Endothelial cell of umbilical vein (primary cell): ENCODE results near the gene LRP1B. TPM values are rescaled to one million over a fixed set of nuclear protein-coding genes. Genes with fewer than 3 reads are reported as not detected.
"Not testable (repeated sequence)": the region's sequence is repeated elsewhere in the genome, so short reads cannot be mapped to it uniquely, and the experiment has no call there.

ENCODE experiments used
- BruUV-seq: library from RNA; stranded (reverse); fragments of 400-500 nt; replicated peaks from 2 replicates; lab custom pipeline; 2021; lab: Mats Ljungman, UMichigan
- CTCF ChIA-PET: fragments of 300-600, 350-600 bp; sonication (Branson Sonifier 250); formaldehyde crosslinking; loops from one replicate; lab custom pipeline; 2021; ENCODE audit warnings: antibody characterized with exemption, inconsistent platforms; lab: Charles Lee
- POLR2A ChIA-PET: fragments of 300-600, 350-600 bp; sonication (Branson Sonifier 250); formaldehyde crosslinking; loops from one replicate; lab custom pipeline; 2021; ENCODE audit warnings: antibody characterized with exemption, inconsistent platforms; lab: Charles Lee
- DNase-seq: peaks from one replicate; pipeline ENCODE4 v3.0.0-alpha.2; 2011; ENCODE audit warnings: low read depth, low spot score
- FAIRE-seq: peaks from 2 replicates; lab custom pipeline; 2011; peaks lifted over from hg19 to GRCh38; lab: Jason Lieb, UNC
- H2AFZ ChIP-seq: 2 replicates; pipeline ENCODE4 v1.6.0; 2012; ENCODE audit warnings: low read depth, low read length, control low read depth, inconsistent platforms
- H3K27ac ChIP-seq: 2 replicates; pipeline ENCODE4 v1.5.1; 2011; ENCODE audit warnings: low read depth, mild to moderate bottlenecking, control low read depth, low read length, moderate library complexity; ENCODE audit not compliant: insufficient read depth
- H3K27me3 ChIP-seq, 2 experiments: 2 replicates each; pipeline versions ENCODE4 v1.6.0 to v1.6.1; 2011; ENCODE audit warnings: low read length in 2 of 2, mixed read lengths in 1 of 2; ENCODE audit not compliant: control insufficient read depth in 2 of 2, insufficient read depth in 2 of 2
- H3K36me3 ChIP-seq, 2 experiments: 2 replicates in 1 of 2; 3 replicates in 1 of 2; pipeline ENCODE4 v1.5.1; 2011; ENCODE audit warnings: low read length in 2 of 2, mild to moderate bottlenecking in 1 of 2, moderate library complexity in 1 of 2; ENCODE audit not compliant: control insufficient read depth in 2 of 2, insufficient read depth in 2 of 2; ENCODE audit errors: extremely low read depth in 1 of 2
- H3K4me1 ChIP-seq: 3 replicates; pipeline ENCODE4 v1.5.1; 2011; ENCODE audit warnings: mild to moderate bottlenecking, low read length; ENCODE audit not compliant: control insufficient read depth, insufficient read depth; ENCODE audit errors: extremely low read depth
- H3K4me2 ChIP-seq: 2 replicates; pipeline ENCODE4 v1.6.1; 2011; ENCODE audit warnings: low read length, control low read depth, mixed read lengths; ENCODE audit not compliant: insufficient read depth
- H3K4me3 ChIP-seq, 3 experiments: fragments of 200-600 bp in 1 of 3; sonication (generic), shearing (Covaris generic) in 1 of 3; replicated peaks in 1 of 3; 2 replicates each; pipeline ENCODE4 v1.5.1; 2011 to 2016; ENCODE audit warnings: control low read depth in 3 of 3, low read length in 3 of 3, mild to moderate bottlenecking in 2 of 3, inconsistent platforms in 1 of 3, low read depth in 1 of 3, moderate library complexity in 1 of 3; ENCODE audit not compliant: insufficient read depth in 1 of 3
- H3K79me2 ChIP-seq: 2 replicates; pipeline ENCODE4 v1.6.0; 2012; ENCODE audit warnings: low read length, inconsistent platforms; ENCODE audit not compliant: control insufficient read depth, insufficient read depth
- H3K9ac ChIP-seq: replicated peaks from 2 replicates; pipeline ENCODE3; 2011; ENCODE audit warnings: low read length, control low read depth; ENCODE audit not compliant: insufficient read depth; ENCODE audit errors: extremely low read depth
- H3K9me1 ChIP-seq: replicated peaks from 3 replicates; pipeline ENCODE4 v1.6.0; 2011; ENCODE audit warnings: mild to moderate bottlenecking, low read length; ENCODE audit not compliant: control insufficient read depth, insufficient read depth; ENCODE audit errors: extremely low read depth
- H3K9me3 ChIP-seq: replicated peaks from 2 replicates; pipeline ENCODE4 v1.5.1; 2012; ENCODE audit warnings: low read length, inconsistent platforms; ENCODE audit not compliant: control insufficient read depth, insufficient read depth
- H4K20me1 ChIP-seq: replicated peaks from 2 replicates; pipeline ENCODE3; 2011; ENCODE audit warnings: mild to moderate bottlenecking, low read length; ENCODE audit not compliant: control insufficient read depth, insufficient read depth; ENCODE audit errors: extremely low read depth
- EZH2 ChIP-seq: IDR thresholded peaks from 2 replicates; pipeline ENCODE4 v1.6.1; 2012; ENCODE audit warnings: borderline replicate concordance, low read depth, mild to moderate bottlenecking, moderate library complexity, low read length, inconsistent platforms; ENCODE audit not compliant: severe bottlenecking
- FOS ChIP-seq: IDR thresholded peaks from 2 replicates; pipeline ENCODE4 v1.6.1; 2011; ENCODE audit warnings: mild to moderate bottlenecking, low read length, moderate library complexity, borderline replicate concordance; ENCODE audit not compliant: insufficient read depth
- GATA2 ChIP-seq: IDR thresholded peaks from 2 replicates; pipeline ENCODE4 v1.7.0; 2011; ENCODE audit warnings: low read depth, mild to moderate bottlenecking, moderate library complexity, mixed read lengths, low read length; ENCODE audit not compliant: insufficient read length, insufficient read depth
- MYC ChIP-seq: IDR thresholded peaks from one replicate; pipeline ENCODE4 v1.6.1; 2011; ENCODE audit warnings: mild to moderate bottlenecking, low read depth, low read length
- POLR2A ChIP-seq: IDR thresholded peaks from 2 replicates; pipeline ENCODE4 v1.6.1; 2012; ENCODE audit warnings: low read depth, mild to moderate bottlenecking, control low read depth, low read length
- POLR2AphosphoS5 ChIP-seq: IDR thresholded peaks from 2 replicates; pipeline ENCODE4 v1.6.1; 2012; ENCODE audit warnings: low read depth, mild to moderate bottlenecking, control low read depth, low read length, moderate library complexity; ENCODE audit not compliant: insufficient read depth
- dilution Hi-C: fragments of 300-500 bp; cut with MboI; formaldehyde crosslinking; loops from one replicate; pipeline ENCODE4 v1.15.0; 2019; ENCODE audit warnings: low sequenced_read_pairs; ENCODE audit not compliant: extremely low pct_ligation_motif_present
- intact Hi-C: fragments of 100-400 bp; cut with micrococcal nuclease; formaldehyde crosslinking; loops from one replicate; pipeline ENCODE4 v1.10.0; 2022
- polyA plus RNA-seq, 4 experiments: library from polyadenylated mRNA; depleted of rRNA in 3 of 4; stranded (reverse) in 3 of 4; unstranded in 1 of 4; fragments of >200 nt; gene quantifications; 2 replicates each; pipeline versions ENCODE4 v1.2.1 to v1.2.3, GENCODE V29; 2011 to 2012; ENCODE audit warnings: missing spikeins in 1 of 4
- total RNA-seq: library from RNA; stranded (reverse); gene quantifications from 2 replicates; pipeline ENCODE4 v1.2.3, GENCODE V29; 2021
- TF ChIP-seq, protein P1 (sequence below), 2 donors: IDR thresholded peaks; 1 replicate in 1 of 2; 2 replicates in 1 of 2; pipeline ENCODE4 v1.5.1; 2011; ENCODE audit warnings: low read length in 2 of 2, mild to moderate bottlenecking in 2 of 2, moderate library complexity in 2 of 2, control low read depth in 1 of 2, inconsistent platforms in 1 of 2, low read depth in 1 of 2; ENCODE audit not compliant: insufficient read depth in 1 of 2; ENCODE audit errors: extremely low read depth in 1 of 2
- TF ChIP-seq, protein P2 (sequence below): IDR thresholded peaks from 2 replicates; pipeline ENCODE4 v1.6.1; 2011; ENCODE audit not compliant: insufficient read depth, insufficient read length

The LRP1B gene
- total and polyA plus RNA-seq, 2 donors (not counting 3 experiments of a cell fraction or from before 2014, with no cell fraction given), result 0.03 to 0.07 TPM

DNA sequence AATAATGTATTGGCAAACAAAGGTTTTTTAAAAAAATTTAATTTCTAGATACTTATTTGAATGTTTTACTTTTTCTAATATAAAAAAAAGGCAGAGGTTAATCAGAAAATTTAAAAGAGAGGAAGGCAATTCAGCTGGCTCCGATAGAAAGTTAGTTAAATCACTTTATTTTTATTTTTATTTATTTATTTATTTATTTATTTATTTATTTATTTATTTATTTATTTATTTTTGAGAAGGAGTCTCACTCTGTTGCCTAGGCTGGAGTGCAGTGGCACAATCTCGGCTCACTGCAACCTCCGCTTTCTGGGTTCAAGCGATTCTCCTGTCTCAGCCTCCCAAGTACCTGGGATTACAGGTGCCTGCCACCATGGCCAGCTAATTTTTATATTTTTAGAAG, 1480.7 kb downstream of the LRP1B start:
- intact Hi-C loops, DNase-seq, H3K36me3 ChIP-seq, H3K79me2 ChIP-seq, H3K9ac ChIP-seq, H2AFZ ChIP-seq, BruUV-seq, FAIRE-seq, H4K20me1 ChIP-seq, dilution Hi-C loops, H3K4me3 ChIP-seq, H3K9me1 ChIP-seq, H3K4me2 ChIP-seq, H3K27ac ChIP-seq, H3K9me3 ChIP-seq, H3K4me1 ChIP-seq, H3K27me3 ChIP-seq, POLR2A ChIA-PET: not testable (repeated sequence)
- CTCF ChIA-PET, result interaction anchor here (1.5 kb wide), 1 partner anchor 9 kb away, joined by 4 read pairs; no protein-coding TSS in a partner anchor

DNA sequence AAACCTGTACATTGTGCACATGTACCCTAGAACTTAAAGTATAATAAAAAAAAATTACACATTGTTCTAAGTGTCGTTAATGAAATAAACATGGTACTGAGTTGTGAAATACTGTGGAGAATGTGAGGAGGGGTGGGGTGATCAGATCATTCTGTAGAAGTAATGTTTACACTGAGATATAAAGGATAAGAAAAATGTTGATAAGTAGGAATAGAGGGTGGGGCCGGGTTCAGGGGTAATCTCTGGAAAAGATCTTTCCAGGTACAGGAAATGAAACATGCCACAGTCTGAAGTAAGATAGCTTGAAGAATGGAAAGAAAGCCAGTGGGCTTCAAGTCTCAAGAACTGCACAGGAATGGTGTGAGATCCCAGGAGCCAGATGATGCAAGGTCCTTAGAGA, 1482.4 kb downstream of the LRP1B start:
- no peaks in the 10 kb centered on the region for H4K20me1 ChIP-seq
- TF ChIP-seq, protein P1, sequence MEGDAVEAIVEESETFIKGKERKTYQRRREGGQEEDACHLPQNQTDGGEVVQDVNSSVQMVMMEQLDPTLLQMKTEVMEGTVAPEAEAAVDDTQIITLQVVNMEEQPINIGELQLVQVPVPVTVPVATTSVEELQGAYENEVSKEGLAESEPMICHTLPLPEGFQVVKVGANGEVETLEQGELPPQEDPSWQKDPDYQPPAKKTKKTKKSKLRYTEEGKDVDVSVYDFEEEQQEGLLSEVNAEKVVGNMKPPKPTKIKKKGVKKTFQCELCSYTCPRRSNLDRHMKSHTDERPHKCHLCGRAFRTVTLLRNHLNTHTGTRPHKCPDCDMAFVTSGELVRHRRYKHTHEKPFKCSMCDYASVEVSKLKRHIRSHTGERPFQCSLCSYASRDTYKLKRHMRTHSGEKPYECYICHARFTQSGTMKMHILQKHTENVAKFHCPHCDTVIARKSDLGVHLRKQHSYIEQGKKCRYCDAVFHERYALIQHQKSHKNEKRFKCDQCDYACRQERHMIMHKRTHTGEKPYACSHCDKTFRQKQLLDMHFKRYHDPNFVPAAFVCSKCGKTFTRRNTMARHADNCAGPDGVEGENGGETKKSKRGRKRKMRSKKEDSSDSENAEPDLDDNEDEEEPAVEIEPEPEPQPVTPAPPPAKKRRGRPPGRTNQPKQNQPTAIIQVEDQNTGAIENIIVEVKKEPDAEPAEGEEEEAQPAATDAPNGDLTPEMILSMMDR (IDR thresholded peaks at IDR 0.05; ENCODE audit: extremely low read depth in 1 of 2, insufficient read depth in 1 of 2, low read depth in 1 of 2, low read length in 2 of 2), result no peak
- TF ChIP-seq POLR2AphosphoS5 (no peak), GATA2 (no peak), POLR2A (no peak), EZH2 (no peak), FOS (no peak), MYC (no peak)
- TF ChIP-seq, protein P2, sequence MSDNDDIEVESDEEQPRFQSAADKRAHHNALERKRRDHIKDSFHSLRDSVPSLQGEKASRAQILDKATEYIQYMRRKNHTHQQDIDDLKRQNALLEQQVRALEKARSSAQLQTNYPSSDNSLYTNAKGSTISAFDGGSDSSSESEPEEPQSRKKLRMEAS, result no peak
- H3K27me3 ChIP-seq, result no peaks in the 10 kb centered on the region
- no peak overlapping the region for H3K4me2 ChIP-seq
- POLR2A ChIA-PET, result no interaction called here
- peaks cover 4% of the 10 kb centered on the region for H3K4me1 ChIP-seq
- no peak overlapping the region for H3K9ac ChIP-seq
- H3K79me2 ChIP-seq, result no peaks in the 10 kb centered on the region
- H3K9me3 ChIP-seq, result no peaks in the 10 kb centered on the region
- no peak overlapping the region for H3K27ac ChIP-seq
- H3K9me1 ChIP-seq, result no peaks in the 10 kb centered on the region
- CTCF ChIA-PET, result no interaction called here
- H3K4me3 ChIP-seq, result no peak overlapping the region
- no peak for DNase-seq
- no TSS peak for BruUV-seq
- FAIRE-seq, result no peak
- intact Hi-C loops, result no loop called here
- H3K36me3 ChIP-seq, result no peaks in the 10 kb centered on the region
- no peak overlapping the region for H2AFZ ChIP-seq
- dilution Hi-C loops, result no loop called here
